ENCODE data around the gene P2RY6.

DNA sequence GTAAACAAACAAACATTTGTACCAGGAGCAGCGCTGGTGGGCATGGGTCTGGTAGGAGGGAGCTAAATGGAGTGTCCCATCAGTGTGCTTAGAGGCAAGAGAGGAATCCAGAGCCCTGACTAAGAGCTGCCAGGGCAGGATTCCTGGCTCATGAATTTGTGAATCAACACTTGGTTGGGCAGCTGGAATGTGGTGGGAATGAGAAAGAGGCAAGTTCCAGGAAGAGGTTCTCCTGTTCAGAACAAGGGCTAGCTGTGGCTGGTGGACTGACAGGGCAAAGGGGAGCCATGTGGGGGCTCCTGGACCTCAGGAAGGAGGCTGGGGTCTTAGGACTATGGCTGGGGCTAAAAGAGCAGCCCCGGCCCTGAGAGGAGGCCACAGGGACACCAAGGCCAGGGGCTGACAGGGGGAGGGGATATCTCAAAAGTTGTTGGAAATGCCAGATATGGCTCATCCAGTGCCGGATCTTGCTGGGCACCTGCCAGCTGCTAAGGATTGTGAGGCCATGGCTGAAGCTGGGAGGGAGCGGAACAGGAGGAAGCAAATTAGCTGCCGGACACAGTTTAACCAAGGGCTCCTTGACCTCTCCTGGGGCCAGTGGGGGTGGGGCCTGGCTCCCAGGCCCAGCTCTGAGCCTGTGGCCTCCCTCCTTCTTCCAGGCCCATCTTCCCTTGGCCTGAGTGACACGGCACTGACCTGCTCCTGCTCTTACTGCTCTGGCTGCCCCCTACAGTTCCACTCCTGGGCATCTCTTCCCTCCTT, 14.6 kb upstream of the P2RY6 start:
- TF ChIP-seq POLR2A (IDR thresholded peaks at IDR 0.05) = no peak
- TF ChIP-seq, protein P1, sequence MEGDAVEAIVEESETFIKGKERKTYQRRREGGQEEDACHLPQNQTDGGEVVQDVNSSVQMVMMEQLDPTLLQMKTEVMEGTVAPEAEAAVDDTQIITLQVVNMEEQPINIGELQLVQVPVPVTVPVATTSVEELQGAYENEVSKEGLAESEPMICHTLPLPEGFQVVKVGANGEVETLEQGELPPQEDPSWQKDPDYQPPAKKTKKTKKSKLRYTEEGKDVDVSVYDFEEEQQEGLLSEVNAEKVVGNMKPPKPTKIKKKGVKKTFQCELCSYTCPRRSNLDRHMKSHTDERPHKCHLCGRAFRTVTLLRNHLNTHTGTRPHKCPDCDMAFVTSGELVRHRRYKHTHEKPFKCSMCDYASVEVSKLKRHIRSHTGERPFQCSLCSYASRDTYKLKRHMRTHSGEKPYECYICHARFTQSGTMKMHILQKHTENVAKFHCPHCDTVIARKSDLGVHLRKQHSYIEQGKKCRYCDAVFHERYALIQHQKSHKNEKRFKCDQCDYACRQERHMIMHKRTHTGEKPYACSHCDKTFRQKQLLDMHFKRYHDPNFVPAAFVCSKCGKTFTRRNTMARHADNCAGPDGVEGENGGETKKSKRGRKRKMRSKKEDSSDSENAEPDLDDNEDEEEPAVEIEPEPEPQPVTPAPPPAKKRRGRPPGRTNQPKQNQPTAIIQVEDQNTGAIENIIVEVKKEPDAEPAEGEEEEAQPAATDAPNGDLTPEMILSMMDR (IDR thresholded peaks at IDR 0.05) = no peak

All from stomach (tissue), 4 donors.